ENCODE results near the gene SIGLEC5. TPM values are rescaled to one million over a fixed set of nuclear protein-coding genes. Genes with fewer than 3 reads are reported as not detected.

The SIGLEC5 gene
- total RNA-seq, 1 experiment from 2014 or later, result not detected

- H3K4me1 ChIP-seq (ENCODE audit: insufficient read depth, low read length), result no peaks in the 10 kb centered on the region
- no peak for DNase-seq
- no peak overlapping the region for H3K9ac ChIP-seq (ENCODE audit: low read length)
- H2AFZ ChIP-seq (ENCODE audit: low read length), result no peak overlapping the region
- no peak overlapping the region for H3K4me3 ChIP-seq (ENCODE audit: low read length)
- BruUV-seq (replicated peaks), result no TSS peak
- H3F3A ChIP-seq (ENCODE audit: low read length, unreplicated experiment), result no peaks in the 10 kb centered on the region
- no peaks in the 10 kb centered on the region; the same call in 1 of the 2 replicates for H3K9me3 ChIP-seq (ENCODE audit: low read length)
- CTCF ChIA-PET, result no interaction called here
- POLR2A ChIA-PET (ENCODE audit: unreplicated experiment), result no interaction called here
- no peak for ATAC-seq
- H3K27ac ChIP-seq (ENCODE audit: low read length), result no peak overlapping the region
- H3K9me2 ChIP-seq (replicated peaks; ENCODE audit: low read length), result no peaks in the 10 kb centered on the region
- TF ChIP-seq CTCF (conservative IDR thresholded peaks at IDR 0.05; ENCODE audit: low read depth, low read length) (no peak), EZH2 (IDR thresholded peaks at IDR 0.05; ENCODE audit: low read length, unreplicated experiment) (no peak), EZH2phosphoT487 (IDR thresholded peaks at IDR 0.05; ENCODE audit: borderline replicate concordance, low read length) (no peak)
- intact Hi-C loops (cut with micrococcal nuclease), result no loop called here
- peaks cover 73% of the 10 kb centered on the region for H3K27me3 ChIP-seq (ENCODE audit: low read length)
- no peak overlapping the region for H3K4me2 ChIP-seq (ENCODE audit: low read length)
- H4K20me1 ChIP-seq (ENCODE audit: low read length), result no peaks in the 10 kb centered on the region
- no peaks in the 10 kb centered on the region for H3K79me2 ChIP-seq (ENCODE audit: low read length)
- no peaks in the 10 kb centered on the region for H3K36me3 ChIP-seq (ENCODE audit: low read depth, low read length)
These were observed 11.4 kb upstream of the SIGLEC5 start for GRCh38 chr19:51641648-51642047.

- no TSS peak for BruUV-seq (replicated peaks)
- no peaks in the 10 kb centered on the region; the same call in 1 of the 2 replicates for H3K9me3 ChIP-seq (ENCODE audit: low read length)
- H3K4me1 ChIP-seq (ENCODE audit: insufficient read depth, low read length), result no peaks in the 10 kb centered on the region
- H3F3A ChIP-seq (ENCODE audit: low read length, unreplicated experiment), result no peaks in the 10 kb centered on the region
- H3K9ac ChIP-seq (ENCODE audit: low read length), result no peak overlapping the region
- CTCF ChIA-PET, result interaction anchor here (0.6 to 0.8 kb wide), 2 partner anchors 17 to 221 kb away, joined by 4 to 5 read pairs; no protein-coding TSS in a partner anchor
- H3K27me3 ChIP-seq (ENCODE audit: low read length), result peaks cover 71% of the 10 kb centered on the region
- ATAC-seq (no peak), DNase-seq (no peak)
- no peaks in the 10 kb centered on the region for H3K36me3 ChIP-seq (ENCODE audit: low read depth, low read length)
- intact Hi-C loops (cut with micrococcal nuclease), result no loop called here
- no peaks in the 10 kb centered on the region for H3K79me2 ChIP-seq (ENCODE audit: low read length)
- TF ChIP-seq EZH2phosphoT487 (IDR thresholded peaks at IDR 0.05; ENCODE audit: borderline replicate concordance, low read length) (no peak), EZH2 (IDR thresholded peaks at IDR 0.05; ENCODE audit: low read length, unreplicated experiment) (no peak), CTCF (conservative IDR thresholded peaks at IDR 0.05; ENCODE audit: low read depth, low read length) (no peak)
- H2AFZ ChIP-seq (ENCODE audit: low read length), result no peak overlapping the region
- no peak overlapping the region for H3K4me3 ChIP-seq (ENCODE audit: low read length)
- no peaks in the 10 kb centered on the region for H3K9me2 ChIP-seq (replicated peaks; ENCODE audit: low read length)
- no peaks in the 10 kb centered on the region for H4K20me1 ChIP-seq (ENCODE audit: low read length)
- POLR2A ChIA-PET (ENCODE audit: unreplicated experiment), result no interaction called here
- no peak overlapping the region for H3K4me2 ChIP-seq (ENCODE audit: low read length)
- no peak overlapping the region for H3K27ac ChIP-seq (ENCODE audit: low read length)
These were observed 10.2 kb upstream of the SIGLEC5 start for GRCh38 chr19:51640386-51640785.

- Histone ChIP-seq H3K36me3 (ENCODE audit: low read depth, low read length) (no peaks in the 10 kb centered on the region), H3K27me3 (ENCODE audit: low read length) (peaks cover 66% of the 10 kb centered on the region), H3K4me1 (ENCODE audit: insufficient read depth, low read length) (no peaks in the 10 kb centered on the region), H3K79me2 (ENCODE audit: low read length) (no peaks in the 10 kb centered on the region), H3K9me3 (ENCODE audit: low read length) (no peaks in the 10 kb centered on the region; the same call in 1 of the 2 replicates), H3F3A (ENCODE audit: low read length, unreplicated experiment) (no peaks in the 10 kb centered on the region), H3K9ac (ENCODE audit: low read length) (no peak overlapping the region), H4K20me1 (ENCODE audit: low read length) (no peaks in the 10 kb centered on the region), H3K9me2 (replicated peaks; ENCODE audit: low read length) (no peaks in the 10 kb centered on the region), H3K4me2 (ENCODE audit: low read length) (no peak overlapping the region), H2AFZ (ENCODE audit: low read length) (no peak overlapping the region), H3K27ac (ENCODE audit: low read length) (no peak overlapping the region), H3K4me3 (ENCODE audit: low read length) (no peak overlapping the region)
- POLR2A ChIA-PET (ENCODE audit: unreplicated experiment), result no interaction called here
- intact Hi-C loops (cut with micrococcal nuclease), result no loop called here
- ATAC-seq (no peak), DNase-seq (no peak)
- no TSS peak for BruUV-seq (replicated peaks)
- CTCF ChIA-PET, result interaction anchor here (0.6 to 0.8 kb wide), 2 partner anchors 17 to 220 kb away, joined by 4 to 5 read pairs; no protein-coding TSS in a partner anchor
- TF ChIP-seq EZH2 (IDR thresholded peaks at IDR 0.05; ENCODE audit: low read length, unreplicated experiment) (no peak), CTCF (conservative IDR thresholded peaks at IDR 0.05; ENCODE audit: low read depth, low read length) (no peak), EZH2phosphoT487 (IDR thresholded peaks at IDR 0.05; ENCODE audit: borderline replicate concordance, low read length) (no peak)
These were observed 9.7 kb upstream of the SIGLEC5 start for GRCh38 chr19:51639916-51640315.

All from PC-3 (cell line).